SHP77 treated with DMSO at 0.1 percent for 48 hours (cell line): ENCODE measurements around the gene ANO1.

Experiments used
- DNase-seq: peaks from one replicate; lab custom pipeline; 2025; lab: John Stamatoyannopoulos, UW

ANO1 gene

DNA sequence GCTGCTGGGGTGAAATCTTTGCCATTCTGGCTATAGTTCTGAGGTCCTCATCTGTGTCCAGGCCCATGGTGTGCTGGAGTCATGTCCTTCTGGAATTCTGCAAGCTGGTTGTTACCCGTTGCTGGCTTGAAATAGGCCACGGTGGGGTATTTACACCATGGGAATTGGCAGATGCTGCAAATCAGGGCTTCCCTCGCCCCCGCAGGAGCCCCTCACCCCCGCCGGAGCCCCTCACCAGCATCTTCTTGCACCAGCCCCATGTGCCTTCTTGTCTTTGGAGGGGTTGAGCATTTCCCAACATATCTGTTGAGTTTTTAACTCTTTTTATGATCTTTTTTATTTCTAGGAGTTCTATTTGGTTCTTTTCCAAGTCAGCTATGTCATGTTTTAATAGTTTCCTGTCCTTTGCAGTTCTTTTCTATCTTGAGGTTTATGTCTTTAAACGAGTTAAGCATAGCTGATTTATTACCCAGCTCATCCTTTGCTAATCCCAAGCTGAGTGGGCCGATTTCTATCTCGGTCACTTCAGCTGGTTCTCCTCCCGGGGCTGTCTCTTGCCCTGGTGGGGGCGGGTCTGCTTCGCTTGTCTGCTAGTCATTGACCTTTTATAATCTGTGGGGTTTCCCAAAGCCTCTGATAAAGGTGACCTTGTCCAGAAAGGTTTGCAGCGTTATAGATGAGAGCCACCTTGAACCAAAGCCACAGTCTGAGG lies 17.6 kb downstream of the ANO1 start:
- DNase-seq: no peak

- DNase-seq: no peak
These were observed 19.9 kb downstream of the ANO1 start for GRCh38 chr11:70097783-70098563.

GRCh38 chr11:70098936-70099335 lies 20.8 kb downstream of the ANO1 start:
- no peak for DNase-seq

GRCh38 chr11:70099578-70100279 lies 21.6 kb downstream of the ANO1 start:
- DNase-seq: no peak

- no peak for DNase-seq
These were observed 22.1 kb downstream of the ANO1 start for GRCh38 chr11:70100280-70100603.

DNA sequence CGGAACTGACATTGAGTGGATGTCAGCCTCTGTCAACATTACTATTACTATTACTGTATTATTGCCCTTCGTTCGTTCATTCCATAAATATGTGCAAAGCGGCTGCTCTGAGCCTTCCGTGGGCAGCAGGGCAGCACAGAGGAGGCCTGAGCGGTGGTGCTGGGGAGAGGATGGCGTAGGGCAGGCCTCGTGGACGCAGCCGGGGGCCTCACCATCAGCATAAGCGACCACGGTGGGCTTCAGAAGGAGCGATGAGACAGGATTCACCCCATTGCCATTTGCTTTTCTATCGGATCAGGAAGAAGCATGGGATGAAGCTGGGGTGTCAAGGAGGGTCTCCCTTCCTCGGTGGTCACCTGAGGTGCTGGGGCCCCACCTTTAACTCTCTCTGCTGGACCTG lies 22.7 kb downstream of the ANO1 start:
- no peak for DNase-seq

GRCh38 chr11:70103256-70103975 lies 25.3 kb downstream of the ANO1 start:
- DNase-seq: no peak

DNA sequence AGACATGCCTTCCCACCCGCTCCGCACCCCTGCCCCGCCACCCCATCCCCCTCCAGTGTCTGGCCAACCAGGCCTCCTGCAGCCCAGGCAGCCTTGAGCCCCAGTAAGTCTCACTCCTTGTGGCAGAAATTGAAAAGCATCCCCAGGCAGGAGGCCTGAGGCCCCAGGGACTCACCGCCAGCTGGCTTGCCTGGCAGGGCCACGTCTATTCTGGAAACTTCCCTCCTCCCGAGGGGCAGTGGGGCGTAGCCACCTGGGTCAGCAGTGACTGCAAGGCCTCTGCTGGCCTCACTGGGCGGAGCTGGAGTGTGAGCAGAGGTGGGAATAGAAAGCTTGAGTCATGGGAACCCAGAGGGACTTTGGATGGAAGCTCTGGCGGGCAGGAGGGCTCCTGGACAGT lies 26.3 kb downstream of the ANO1 start:
- DNase-seq: no peak

DNA sequence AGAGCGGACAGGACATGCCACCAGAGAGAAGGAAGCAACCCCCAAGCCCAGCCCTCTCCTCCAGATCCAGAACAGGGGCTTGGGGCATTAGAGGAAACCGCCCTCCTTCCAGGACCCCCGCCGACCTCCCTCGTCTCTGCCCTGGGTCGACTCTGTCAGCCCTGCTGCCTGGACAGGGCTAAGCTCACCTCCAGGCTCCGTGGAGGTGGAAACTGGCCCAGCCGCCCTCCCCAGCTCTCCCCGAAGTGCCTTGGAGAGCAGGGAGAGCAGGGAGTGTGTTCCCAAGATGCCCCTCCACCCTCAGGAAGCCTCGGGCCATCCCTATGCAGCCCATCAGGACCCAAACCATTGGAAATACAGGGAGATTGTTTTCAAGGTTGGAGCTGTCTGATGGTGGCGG lies 26.8 kb downstream of the ANO1 start:
- DNase-seq: no peak

DNA sequence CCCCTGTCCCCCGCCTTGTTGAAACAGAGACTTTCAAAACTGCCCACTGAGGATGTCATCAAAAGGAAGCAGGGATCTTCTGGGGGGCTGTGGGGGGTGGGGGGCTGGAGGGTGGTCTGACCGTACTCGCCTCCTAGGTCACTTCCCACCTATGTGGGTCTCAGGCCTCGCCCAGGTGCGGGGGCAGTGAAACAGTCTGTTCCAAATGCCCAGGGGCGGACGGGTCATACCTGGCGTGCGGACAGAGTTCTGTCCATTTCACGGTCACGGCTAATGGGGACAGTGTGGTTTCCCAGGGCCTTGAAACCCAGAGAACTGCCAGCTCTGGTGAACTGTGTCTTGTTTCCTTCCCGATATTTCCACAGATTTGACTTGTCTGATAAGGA lies 27.2 kb downstream of the ANO1 start:
- no peak for DNase-seq

GRCh38 chr11:70105755-70106571 lies 27.8 kb downstream of the ANO1 start:
- no peak for DNase-seq

- DNase-seq: no peak
These were observed 28.6 kb downstream of the ANO1 start for GRCh38 chr11:70106757-70107156.

DNA sequence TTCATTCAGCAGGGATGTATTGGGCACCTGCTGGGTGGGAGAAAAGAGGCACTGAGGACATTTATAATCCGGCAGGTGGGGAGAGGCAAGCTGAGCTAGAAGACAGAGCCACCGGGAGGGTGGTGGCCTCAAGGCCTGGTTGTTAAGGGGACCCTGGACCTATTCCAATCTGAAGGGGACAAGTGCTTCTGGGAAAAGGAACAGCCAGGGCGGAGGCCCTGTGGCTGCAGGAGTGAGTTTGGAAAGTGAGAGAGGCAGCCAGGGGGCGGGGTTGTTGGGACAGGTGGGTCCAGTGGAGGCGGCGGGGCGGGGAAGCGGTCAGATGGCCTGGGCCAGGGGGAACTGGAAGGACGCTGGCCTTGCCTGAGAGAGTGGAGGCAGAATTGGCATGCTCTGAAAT lies 29.1 kb downstream of the ANO1 start:
- no peak for DNase-seq

- DNase-seq: no peak
These were observed 29.6 kb downstream of the ANO1 start for GRCh38 chr11:70107756-70108155.

DNA sequence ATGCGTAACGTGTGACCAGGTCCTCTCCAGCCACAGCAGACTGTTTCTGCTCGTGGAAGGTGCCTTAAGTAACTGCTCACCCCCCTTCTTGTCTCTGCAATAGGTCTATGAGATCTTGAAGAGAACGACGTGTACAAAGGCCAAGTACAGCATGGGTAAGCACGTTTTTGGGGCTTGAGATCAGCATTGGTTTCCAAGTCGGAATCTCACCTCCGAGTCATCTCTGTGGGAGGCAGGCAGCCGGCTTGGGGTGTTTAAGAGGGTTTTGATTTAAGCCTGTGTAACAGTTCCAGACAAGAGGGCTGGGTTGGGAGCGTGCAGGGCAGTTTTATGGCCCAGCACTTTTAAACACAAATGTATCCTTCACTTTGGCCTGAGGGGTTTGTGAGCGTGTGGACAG lies 30.1 kb downstream of the ANO1 start:
- no peak for DNase-seq

DNA sequence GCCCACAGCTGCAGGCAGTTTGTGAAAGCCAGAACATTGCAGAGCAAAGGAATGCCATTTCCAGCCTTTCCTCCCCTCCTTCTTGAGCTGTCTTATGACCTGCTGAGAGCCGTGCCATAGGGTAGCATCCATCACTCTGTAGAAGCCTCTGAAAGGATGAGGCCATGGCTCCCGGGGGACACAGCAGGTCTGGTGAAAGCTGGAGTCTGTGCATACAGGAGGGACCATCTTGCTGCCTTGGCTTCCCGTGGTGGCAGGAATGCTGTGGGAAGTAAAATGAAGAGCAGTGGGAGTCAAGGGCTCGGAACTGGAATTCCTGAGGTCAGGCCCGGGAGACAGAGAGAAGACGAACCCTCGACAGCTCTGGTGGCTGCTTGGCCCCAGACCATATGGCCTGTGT lies 30.9 kb downstream of the ANO1 start:
- DNase-seq: no peak

DNA sequence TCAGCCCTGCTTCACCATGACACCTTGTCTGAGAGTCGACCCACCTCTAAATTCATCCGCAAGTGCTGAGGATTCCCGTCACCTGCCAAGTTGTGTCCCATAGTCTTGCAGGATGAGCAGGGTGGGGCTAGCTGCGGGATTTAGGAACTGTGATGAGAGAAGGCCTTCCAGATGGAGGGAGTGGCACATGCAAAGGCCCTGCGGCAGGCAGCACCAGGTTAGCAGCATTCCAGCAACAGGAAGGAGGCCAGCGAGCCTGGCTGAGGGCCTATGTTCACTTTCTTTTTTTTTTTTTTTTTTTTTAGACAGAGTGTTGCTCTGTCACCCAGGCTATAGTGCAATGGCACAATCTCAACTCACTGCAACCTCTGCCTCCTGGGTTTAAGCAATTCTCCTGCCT lies 31.8 kb downstream of the ANO1 start:
- no peak for DNase-seq

GRCh38 chr11:70110538-70111055 lies 32.5 kb downstream of the ANO1 start:
- no peak for DNase-seq

DNA sequence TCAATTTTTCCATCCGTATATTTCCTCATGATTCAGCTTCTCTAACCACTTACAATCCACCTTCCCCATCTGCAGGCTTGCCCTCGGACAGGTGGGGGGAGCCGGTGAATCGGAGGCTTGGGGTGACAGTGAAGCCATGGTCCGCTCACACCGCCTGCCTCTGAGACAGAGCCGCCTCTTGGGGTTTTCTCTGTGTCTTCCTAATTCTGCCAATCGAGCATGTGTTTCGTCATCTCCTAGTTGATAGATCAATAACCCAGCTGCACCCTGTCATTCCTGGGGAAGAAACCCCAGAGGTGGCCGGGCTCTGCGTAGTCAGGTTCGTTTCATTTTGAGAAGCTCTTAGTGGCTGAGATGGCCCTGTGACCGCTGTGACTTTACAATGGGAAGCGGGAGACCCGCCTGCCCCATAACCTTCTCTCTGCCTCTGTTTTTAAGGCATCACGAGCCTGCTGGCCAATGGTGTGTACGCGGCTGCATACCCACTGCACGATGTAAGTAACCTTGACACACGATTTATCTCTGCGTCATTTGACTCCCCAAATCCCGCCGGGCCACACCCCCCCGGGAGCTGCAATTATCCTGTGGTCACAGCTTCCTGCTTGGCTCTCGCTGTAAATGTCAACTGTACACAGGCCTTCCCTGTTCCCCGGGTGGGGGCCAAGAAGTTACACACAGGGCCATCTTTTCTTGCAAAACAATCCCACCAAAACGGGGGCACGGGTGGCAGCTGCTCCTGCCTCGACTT lies 33.3 kb downstream of the ANO1 start:
- DNase-seq: no peak

DNA sequence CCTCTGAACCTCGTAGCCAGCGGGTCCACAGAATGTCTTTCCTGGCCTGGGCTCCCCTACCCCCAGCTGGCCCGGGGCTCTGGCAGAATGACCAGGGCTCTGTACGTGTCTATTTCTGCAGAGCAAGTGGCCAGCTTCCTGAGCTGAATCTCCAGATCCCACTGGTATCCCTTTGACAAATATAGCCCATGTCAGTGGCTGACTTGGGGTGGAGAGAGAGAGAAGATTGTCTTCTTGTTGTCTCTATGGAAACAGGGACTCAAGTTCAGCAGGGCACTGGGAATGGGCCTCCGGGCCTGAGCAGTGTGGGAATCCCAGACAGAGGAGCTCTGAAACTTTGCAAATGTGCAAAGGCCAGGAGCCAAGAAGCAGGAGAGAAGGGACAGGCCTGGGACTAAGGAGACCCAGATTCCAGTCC lies 33.9 kb downstream of the ANO1 start:
- DNase-seq: no peak

DNA sequence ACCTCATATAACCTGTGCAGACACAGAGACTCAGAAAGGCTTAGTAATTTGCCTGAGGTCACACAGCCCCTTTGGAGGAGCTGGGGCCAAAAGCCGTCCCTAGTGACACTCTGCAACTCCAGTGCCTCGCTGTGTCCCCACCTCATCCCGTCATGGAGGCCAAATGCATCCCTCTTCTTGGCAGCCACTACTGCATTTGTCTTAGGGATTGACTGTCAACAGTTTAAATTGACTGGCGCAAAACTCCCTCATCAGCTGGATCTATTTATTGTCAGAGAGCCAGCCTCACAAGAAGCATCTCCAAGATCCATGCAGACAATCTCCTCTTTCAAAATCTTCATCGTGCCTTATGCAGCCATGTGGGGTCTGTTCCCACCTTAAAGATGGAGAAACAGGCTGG lies 35.7 kb downstream of the ANO1 start:
- no peak for DNase-seq
